Measurements from ENCODE around the gene MRPS10. TPM values are rescaled to one million over a fixed set of nuclear protein-coding genes. Genes with fewer than 3 reads are reported as not detected.

The MRPS10 gene
- total RNA-seq (35.8 TPM), polyA plus RNA-seq (ENCODE audit: insufficient read depth in 1 of 8, insufficient read length in 8 of 8, low replicate concordance in 1 of 8) (10 to 100 TPM; 26.9 to 37.8 (median 33.0) TPM)
- long read RNA-seq, donor 1, transcript MRPS10-201 (7 exons, 2,110 nt): major isoform, 9 of 9 reads
- long read RNA-seq, donor 1, partial matches to known transcripts: 0 of 9 reads
- long read RNA-seq, donor 1, other reads (novel, unspliced or antisense): 0 of 9 reads
- long read RNA-seq, donor 2, partial matches to known transcripts: 0 of 4 reads
- long read RNA-seq, donor 2, other reads (novel, unspliced or antisense): 0 of 4 reads
- long read RNA-seq, donor 3, transcript MRPS10-201 (7 exons, 2,110 nt): major isoform, 21 of 29 reads
- long read RNA-seq, donor 3, partial matches to known transcripts: 8 of 29 reads
- long read RNA-seq, donor 3, other reads (novel, unspliced or antisense): 0 of 29 reads
- long read RNA-seq, donor 4, transcript MRPS10-201 (7 exons, 2,110 nt): major isoform, 21 of 21 reads
- long read RNA-seq, donor 4, partial matches to known transcripts: 0 of 21 reads
- long read RNA-seq, donor 4, other reads (novel, unspliced or antisense): 0 of 21 reads
- long read RNA-seq, donor 5, transcript MRPS10-201 (7 exons, 2,110 nt): major isoform, 17 of 54 reads
- long read RNA-seq, donor 5, partial matches to known transcripts: 31 of 54 reads
- long read RNA-seq, donor 5, other reads (novel, unspliced or antisense): 6 of 54 reads
- long read RNA-seq, donor 6, transcript MRPS10-201 (7 exons, 2,110 nt): major isoform, 29 of 34 reads
- long read RNA-seq, donor 6, partial matches to known transcripts: 0 of 34 reads
- long read RNA-seq, donor 6, other reads (novel, unspliced or antisense): 5 of 34 reads
- long read RNA-seq, donor 7, transcript MRPS10-201 (7 exons, 2,110 nt): major isoform, 18 of 46 reads
- long read RNA-seq, donor 7, partial matches to known transcripts: 28 of 46 reads
- long read RNA-seq, donor 7, other reads (novel, unspliced or antisense): 0 of 46 reads
- long read RNA-seq, donor 8, transcript MRPS10-201 (7 exons, 2,110 nt): major isoform, 12 of 12 reads
- long read RNA-seq, donor 8, partial matches to known transcripts: 0 of 12 reads
- long read RNA-seq, donor 8, other reads (novel, unspliced or antisense): 0 of 12 reads
- long read RNA-seq, donor 9, transcript MRPS10-201 (7 exons, 2,110 nt): major isoform, 10 of 27 reads
- long read RNA-seq, donor 9, partial matches to known transcripts: 17 of 27 reads
- long read RNA-seq, donor 9, other reads (novel, unspliced or antisense): 0 of 27 reads
- long read RNA-seq, donor 10, transcript MRPS10-201 (7 exons, 2,110 nt): major isoform, 28 of 28 reads
- long read RNA-seq, donor 10, partial matches to known transcripts: 0 of 28 reads
- long read RNA-seq, donor 10, other reads (novel, unspliced or antisense): 0 of 28 reads
- long read RNA-seq, donor 11, transcript MRPS10-201 (7 exons, 2,110 nt): major isoform, 19 of 19 reads
- long read RNA-seq, donor 11, partial matches to known transcripts: 0 of 19 reads
- long read RNA-seq, donor 11, other reads (novel, unspliced or antisense): 0 of 19 reads

GRCh38 chr6:42217519-42218367 is at the start of gene MRPS10:
MRPS10 (minus strand) TSS chr6:42217861; CDS start chr6:42217849, 12 bp downstream.
- Histone ChIP-seq H3K4me3 (ENCODE audit: low read length) (peak within 1 kb of the TSS; percentile 70), H3K4me1 (ENCODE audit: control insufficient read depth, insufficient read depth, low read length) (peaks cover 10% of the 10 kb centered on the region), H3K9me3 (replicated peaks; ENCODE audit: control insufficient read depth, low read depth, low read length) (no peaks in the 10 kb centered on the region), H3K36me3 (ENCODE audit: control insufficient read depth, insufficient read depth, low read length) (peaks cover 11% of the 10 kb centered on the region), H3K27ac (ENCODE audit: low read length) (peak within 1 kb of the TSS; percentile 77), H3K27me3 (ENCODE audit: control insufficient read depth, insufficient read depth, low read length) (no peaks in the 10 kb centered on the region)
- 4% methylated on average over 15 of the region's 29 CpGs for WGBS (ENCODE audit: insufficient coverage)
- peak; percentile 98 for DNase-seq

DNA sequence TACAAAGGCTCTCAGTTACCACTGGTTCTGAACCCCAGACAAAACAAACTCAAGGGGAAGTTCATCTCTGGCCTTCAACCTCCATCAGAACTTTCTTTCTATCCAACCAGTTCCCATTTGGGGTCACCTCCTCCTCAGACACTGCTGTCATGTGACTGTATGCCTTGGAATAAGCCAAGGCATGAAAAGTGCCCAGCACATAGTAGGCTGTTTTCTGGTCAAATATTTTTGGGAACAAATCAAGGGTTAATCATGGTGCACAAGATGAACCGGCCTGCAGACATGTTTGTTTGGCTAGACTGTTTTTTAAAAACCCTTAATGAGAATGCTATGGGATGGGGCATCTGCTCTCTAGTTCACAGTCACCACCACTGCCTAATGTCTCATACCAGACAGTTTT is 48.9 kb upstream of the MRPS10 start:
- no peak overlapping the region for H3K4me3 ChIP-seq (ENCODE audit: low read length)
- no peak for DNase-seq
- H3K4me1 ChIP-seq (ENCODE audit: control insufficient read depth, insufficient read depth, low read length): peaks cover 12% of the 10 kb centered on the region
- H3K27ac ChIP-seq (ENCODE audit: low read length): no peak overlapping the region
- H3K9me3 ChIP-seq (replicated peaks; ENCODE audit: control insufficient read depth, low read depth, low read length): no peaks in the 10 kb centered on the region
- peaks cover 35% of the 10 kb centered on the region for H3K36me3 ChIP-seq (ENCODE audit: control insufficient read depth, insufficient read depth, low read length)
- WGBS (ENCODE audit: insufficient coverage): no CpG with 5 or more reads among the region's 1 CpG
- no peaks in the 10 kb centered on the region for H3K27me3 ChIP-seq (ENCODE audit: control insufficient read depth, insufficient read depth, low read length)

DNA sequence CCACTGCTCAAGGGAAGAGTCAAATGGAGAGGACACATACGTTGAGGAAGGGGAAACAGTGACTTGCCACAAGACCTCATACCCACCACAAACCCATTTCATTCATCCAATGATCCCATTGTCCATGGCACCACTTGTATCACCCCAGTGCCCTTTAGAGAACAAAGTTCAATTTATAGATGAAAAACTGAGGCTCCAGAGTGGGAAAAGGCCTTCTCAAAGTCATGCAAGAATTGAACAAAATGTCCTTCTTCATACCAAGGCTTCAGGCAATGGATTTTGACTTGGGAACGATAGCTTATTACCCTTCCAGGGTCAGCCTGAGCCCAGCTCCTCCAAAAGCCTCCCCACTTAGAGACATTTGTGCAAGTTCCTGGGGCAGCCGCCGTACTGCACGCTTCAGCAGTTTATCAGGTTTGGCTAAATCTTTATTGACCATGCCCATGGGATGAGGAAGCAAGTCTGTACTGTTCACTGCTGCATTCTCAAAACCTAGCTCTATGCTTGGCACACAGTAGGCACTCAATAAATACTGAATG is 47.3 kb upstream of the MRPS10 start:
- Histone ChIP-seq H3K27me3 (ENCODE audit: control insufficient read depth, insufficient read depth, low read length) (no peaks in the 10 kb centered on the region), H3K4me3 (ENCODE audit: low read length) (no peak overlapping the region), H3K27ac (ENCODE audit: low read length) (no peak overlapping the region), H3K4me1 (ENCODE audit: control insufficient read depth, insufficient read depth, low read length) (peaks cover 26% of the 10 kb centered on the region), H3K9me3 (replicated peaks; ENCODE audit: control insufficient read depth, low read depth, low read length) (no peaks in the 10 kb centered on the region), H3K36me3 (ENCODE audit: control insufficient read depth, insufficient read depth, low read length) (peaks cover 35% of the 10 kb centered on the region)
- WGBS (ENCODE audit: insufficient coverage): 96% methylated on average over 4 of the region's 5 CpGs
- DNase-seq: no peak

- Histone ChIP-seq H3K36me3 (ENCODE audit: control insufficient read depth, insufficient read depth, low read length) (peaks cover 34% of the 10 kb centered on the region), H3K9me3 (replicated peaks; ENCODE audit: control insufficient read depth, low read depth, low read length) (no peaks in the 10 kb centered on the region), H3K27me3 (ENCODE audit: control insufficient read depth, insufficient read depth, low read length) (no peaks in the 10 kb centered on the region), H3K27ac (ENCODE audit: low read length) (peak overlapping the region; percentile 42), H3K4me1 (ENCODE audit: control insufficient read depth, insufficient read depth, low read length) (peaks cover 28% of the 10 kb centered on the region), H3K4me3 (ENCODE audit: low read length) (no peak overlapping the region)
- DNase-seq: peak; percentile 48
- WGBS (ENCODE audit: insufficient coverage): 46% methylated on average over 9 of the region's 10 CpGs
Measured at GRCh38 chr6:42264162-42264851, 46.6 kb upstream of the MRPS10 start.

GRCh38 chr6:42263165-42263728 is 45.6 kb upstream of the MRPS10 start:
- no peak overlapping the region for H3K27ac ChIP-seq (ENCODE audit: low read length)
- H3K36me3 ChIP-seq (ENCODE audit: control insufficient read depth, insufficient read depth, low read length): peaks cover 24% of the 10 kb centered on the region
- 70% methylated on average over 11 of the region's 24 CpGs for WGBS (ENCODE audit: insufficient coverage)
- H3K4me1 ChIP-seq (ENCODE audit: control insufficient read depth, insufficient read depth, low read length): peaks cover 28% of the 10 kb centered on the region
- no peaks in the 10 kb centered on the region for H3K9me3 ChIP-seq (replicated peaks; ENCODE audit: control insufficient read depth, low read depth, low read length)
- H3K4me3 ChIP-seq (ENCODE audit: low read length): no peak overlapping the region
- DNase-seq: no peak
- H3K27me3 ChIP-seq (ENCODE audit: control insufficient read depth, insufficient read depth, low read length): no peaks in the 10 kb centered on the region

GRCh38 chr6:42260972-42261371 is 43.3 kb upstream of the MRPS10 start:
- Histone ChIP-seq H3K9me3 (replicated peaks; ENCODE audit: control insufficient read depth, low read depth, low read length) (no peaks in the 10 kb centered on the region), H3K4me1 (ENCODE audit: control insufficient read depth, insufficient read depth, low read length) (peaks cover 28% of the 10 kb centered on the region), H3K36me3 (ENCODE audit: control insufficient read depth, insufficient read depth, low read length) (peaks cover 24% of the 10 kb centered on the region), H3K27ac (ENCODE audit: low read length) (peak overlapping the region; percentile 35), H3K4me3 (ENCODE audit: low read length) (no peak overlapping the region), H3K27me3 (ENCODE audit: control insufficient read depth, insufficient read depth, low read length) (no peaks in the 10 kb centered on the region)
- peak; percentile 46 for DNase-seq
- 20% methylated on average over 1 of the region's 11 CpGs for WGBS (ENCODE audit: insufficient coverage)

GRCh38 chr6:42260396-42260888 is 42.8 kb upstream of the MRPS10 start:
- Histone ChIP-seq H3K27ac (ENCODE audit: low read length) (no peak overlapping the region), H3K27me3 (ENCODE audit: control insufficient read depth, insufficient read depth, low read length) (no peaks in the 10 kb centered on the region), H3K4me3 (ENCODE audit: low read length) (no peak overlapping the region), H3K36me3 (ENCODE audit: control insufficient read depth, insufficient read depth, low read length) (peaks cover 25% of the 10 kb centered on the region), H3K4me1 (ENCODE audit: control insufficient read depth, insufficient read depth, low read length) (peaks cover 28% of the 10 kb centered on the region), H3K9me3 (replicated peaks; ENCODE audit: control insufficient read depth, low read depth, low read length) (no peaks in the 10 kb centered on the region)
- peak; percentile 55 for DNase-seq
- WGBS (ENCODE audit: insufficient coverage): 46% methylated on average over 4 of the region's 7 CpGs

- peaks cover 30% of the 10 kb centered on the region for H3K36me3 ChIP-seq (ENCODE audit: control insufficient read depth, insufficient read depth, low read length)
- H3K9me3 ChIP-seq (replicated peaks; ENCODE audit: control insufficient read depth, low read depth, low read length): no peaks in the 10 kb centered on the region
- H3K27me3 ChIP-seq (ENCODE audit: control insufficient read depth, insufficient read depth, low read length): no peaks in the 10 kb centered on the region
- H3K27ac ChIP-seq (ENCODE audit: low read length): peak overlapping the region; percentile 59
- H3K4me3 ChIP-seq (ENCODE audit: low read length): no peak overlapping the region
- WGBS (ENCODE audit: insufficient coverage): 0% methylated on average over 1 of the region's 10 CpGs
- peaks cover 28% of the 10 kb centered on the region for H3K4me1 ChIP-seq (ENCODE audit: control insufficient read depth, insufficient read depth, low read length)
- peak; percentile 64 for DNase-seq
Measured at GRCh38 chr6:42259841-42260395, 42.3 kb upstream of the MRPS10 start.
